Effector memory CD4-positive, alpha-beta T cell (primary cell): ENCODE results near the gene GUF1.

Source experiments
- DNase-seq, 3 donors: peaks; one replicate each; pipeline ENCODE4 v3.0.0-alpha.2; 2020
- H3K27ac ChIP-seq: 2 replicates; pipeline ENCODE4 v1.7.0; 2013; ENCODE audit warnings: mild to moderate bottlenecking, low read length, moderate library complexity; ENCODE audit not compliant: insufficient read depth, poor library complexity, severe bottlenecking
- H3K27me3 ChIP-seq: replicated peaks from 2 replicates; pipeline ENCODE4 v1.7.0; 2013; ENCODE audit warnings: mild to moderate bottlenecking, low read length; ENCODE audit not compliant: insufficient read depth, control insufficient read depth, poor library complexity, severe bottlenecking
- H3K36me3 ChIP-seq: 2 replicates; pipeline ENCODE4 v1.7.0; 2013; ENCODE audit warnings: mild to moderate bottlenecking, low read length, moderate library complexity; ENCODE audit not compliant: control insufficient read depth, insufficient read depth
- H3K4me1 ChIP-seq: 2 replicates; pipeline ENCODE4 v1.7.0; 2013; ENCODE audit warnings: low read length, mild to moderate bottlenecking; ENCODE audit not compliant: control insufficient read depth, insufficient read depth, poor library complexity, severe bottlenecking
- H3K4me3 ChIP-seq: 2 replicates; pipeline ENCODE4 v1.7.0; 2013; ENCODE audit warnings: low read length, low read depth, mild to moderate bottlenecking; ENCODE audit not compliant: insufficient read depth, poor library complexity, severe bottlenecking
- H3K9me3 ChIP-seq: 2 replicates; pipeline ENCODE4 v1.7.0; 2013; ENCODE audit warnings: mild to moderate bottlenecking, low read length, moderate library complexity; ENCODE audit not compliant: control insufficient read depth

GUF1 gene

DNA sequence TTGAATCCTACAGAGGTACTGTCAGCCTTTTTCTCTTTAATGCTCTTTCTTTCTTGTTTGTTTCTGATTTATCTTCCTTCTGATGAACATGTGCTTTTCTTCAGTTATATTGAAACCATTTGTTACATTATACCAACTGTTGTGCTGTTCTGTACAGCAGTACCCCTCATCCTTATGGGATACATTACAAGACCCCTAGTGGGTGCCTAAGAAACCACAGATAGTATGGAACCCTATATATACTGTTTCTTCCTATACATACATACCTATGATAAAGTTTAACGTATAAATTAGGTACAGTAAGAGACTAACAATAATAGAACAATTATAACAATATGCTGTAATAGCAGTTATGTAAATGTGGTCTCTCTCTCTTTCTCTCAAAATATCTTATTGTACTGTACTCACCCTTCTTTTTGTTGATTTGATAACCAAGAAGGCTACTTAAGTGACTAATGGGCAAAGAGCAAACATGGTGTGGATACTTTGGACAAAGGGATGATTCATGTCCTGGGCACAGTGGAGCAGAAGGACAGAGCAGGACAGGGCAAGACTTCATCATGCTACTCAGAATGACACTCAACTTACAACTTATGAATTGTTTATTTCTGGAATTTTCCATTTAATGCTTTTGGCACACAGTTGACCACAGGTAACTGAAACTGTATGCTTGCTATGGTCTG, 16.1 kb upstream of the GUF1 start:
- Histone ChIP-seq H3K4me3 (no peak overlapping the region), H3K9me3 (no peaks in the 10 kb centered on the region), H3K27ac (no peak overlapping the region), H3K27me3 (no peaks in the 10 kb centered on the region), H3K36me3 (no peaks in the 10 kb centered on the region), H3K4me1 (no peaks in the 10 kb centered on the region)
- DNase-seq, result no peak

DNA sequence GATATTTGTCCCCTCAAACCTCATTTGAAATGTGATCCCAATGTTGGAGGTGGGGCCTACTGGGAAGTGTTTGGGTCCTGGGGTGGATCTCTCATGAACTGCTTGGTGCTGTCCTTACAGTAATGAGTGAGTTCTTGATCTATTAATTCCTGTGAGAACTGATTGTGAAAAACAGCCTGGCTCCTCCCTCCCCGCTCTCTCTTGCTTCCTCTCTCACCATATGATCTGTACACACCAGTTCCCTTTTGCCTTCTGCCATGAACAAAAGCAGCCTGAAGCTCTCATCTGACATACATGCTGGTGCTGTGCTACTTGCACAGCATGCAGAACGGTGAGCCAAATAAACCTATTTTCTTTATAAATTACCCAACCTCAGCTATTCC, 15.6 kb upstream of the GUF1 start:
- Histone ChIP-seq H3K27ac (no peak overlapping the region), H3K9me3 (no peaks in the 10 kb centered on the region), H3K4me3 (no peak overlapping the region), H3K27me3 (no peaks in the 10 kb centered on the region), H3K36me3 (no peaks in the 10 kb centered on the region), H3K4me1 (no peaks in the 10 kb centered on the region)
- no peak for DNase-seq

DNA sequence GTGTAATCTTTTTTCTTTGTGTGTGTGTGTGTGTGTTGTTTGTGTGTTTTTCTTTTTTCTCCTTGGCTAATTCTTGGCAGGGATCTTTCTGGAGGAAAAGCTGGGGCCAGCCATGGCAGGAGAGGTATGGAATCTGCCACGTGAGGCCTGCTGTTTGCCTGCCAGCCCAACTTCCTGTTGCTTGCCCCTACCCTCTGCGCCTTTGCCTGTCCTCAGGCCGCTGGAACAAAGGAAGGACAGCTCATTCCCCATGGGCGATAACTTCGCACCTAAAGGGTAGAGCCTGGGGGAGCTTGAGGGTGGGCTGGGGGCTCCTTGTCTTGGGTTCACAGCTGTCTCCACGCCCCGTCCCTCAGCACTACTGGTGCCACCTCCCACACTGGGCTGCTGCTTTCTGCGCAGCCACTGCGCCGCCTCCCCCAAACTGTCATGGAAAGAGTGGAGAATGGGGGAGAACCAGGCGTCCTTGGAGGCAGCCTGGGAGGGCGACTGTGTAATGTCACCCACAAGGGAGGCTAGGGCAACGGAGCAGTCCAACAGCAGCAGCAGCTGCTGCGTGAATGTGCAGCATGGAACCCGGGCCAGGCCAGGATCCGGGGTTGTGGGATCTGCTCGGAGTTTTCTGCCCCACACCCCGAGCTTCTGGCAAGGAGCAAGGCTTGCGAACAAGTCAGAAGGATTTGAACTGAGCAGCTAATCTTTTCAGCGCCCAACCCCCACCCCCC, 14.5 kb upstream of the GUF1 start:
- Histone ChIP-seq H3K27ac (no peak overlapping the region), H3K4me1 (no peaks in the 10 kb centered on the region), H3K9me3 (no peaks in the 10 kb centered on the region), H3K4me3 (no peak overlapping the region), H3K36me3 (no peaks in the 10 kb centered on the region), H3K27me3 (no peaks in the 10 kb centered on the region)
- DNase-seq, result no peak

DNA sequence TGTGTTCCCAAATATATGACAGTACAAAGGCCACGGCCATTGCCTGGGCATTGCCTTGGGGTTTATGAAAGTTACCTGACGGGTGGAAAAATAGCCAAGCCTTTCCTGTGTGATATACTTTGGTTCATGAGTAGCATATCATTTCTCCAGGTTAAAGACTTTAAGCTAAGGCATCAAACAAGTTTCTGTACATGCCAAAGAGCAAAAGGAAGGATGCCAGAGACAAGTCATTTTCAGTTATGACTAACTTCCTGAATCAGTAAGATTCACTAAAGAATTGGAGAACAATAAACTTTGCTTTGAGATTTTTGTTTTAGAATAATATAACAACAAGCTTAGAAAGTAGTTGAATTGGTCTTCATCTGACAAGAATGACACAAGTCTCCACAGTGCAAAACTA, 9.7 kb upstream of the GUF1 start:
- H3K36me3 ChIP-seq, result no peaks in the 10 kb centered on the region
- no peak overlapping the region for H3K27ac ChIP-seq
- no peaks in the 10 kb centered on the region for H3K4me1 ChIP-seq
- no peak for DNase-seq
- H3K27me3 ChIP-seq, result peaks cover 3% of the 10 kb centered on the region
- H3K4me3 ChIP-seq, result no peak overlapping the region
- no peaks in the 10 kb centered on the region for H3K9me3 ChIP-seq

DNA sequence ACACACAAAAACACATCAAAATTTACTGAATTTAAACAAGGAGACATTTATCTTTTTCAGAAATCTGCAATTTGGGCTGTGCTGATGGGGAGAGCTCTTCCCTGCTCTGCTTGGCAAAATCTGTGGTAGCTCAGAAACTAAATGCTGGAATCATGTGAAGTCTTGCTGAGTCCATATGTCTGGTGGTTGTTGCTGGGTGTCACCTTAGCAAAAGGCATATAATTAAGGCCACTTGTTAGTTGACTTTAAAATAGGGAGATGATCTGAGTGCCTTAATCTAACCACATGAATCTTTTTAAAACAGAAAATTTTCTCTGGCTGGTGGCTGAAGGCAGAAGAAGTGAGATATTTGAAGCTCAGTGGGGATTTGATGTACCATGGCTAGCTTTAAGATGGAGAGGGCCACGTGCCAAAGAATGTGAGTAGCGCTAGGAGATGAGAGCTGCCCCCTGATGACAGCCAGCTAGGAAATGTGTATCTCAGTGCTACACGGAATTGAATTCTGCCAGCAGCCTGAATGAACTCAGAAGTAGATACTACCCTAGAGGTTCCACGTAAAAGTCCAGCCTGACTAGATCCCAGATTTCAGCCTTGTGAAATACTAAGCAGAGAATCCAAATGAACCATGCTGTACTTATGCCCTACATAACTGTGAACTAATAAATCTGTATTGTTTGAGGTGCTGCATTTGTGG, 7.6 kb upstream of the GUF1 start:
- Histone ChIP-seq H3K4me3 (no peak overlapping the region), H3K27ac (no peak overlapping the region), H3K27me3 (peaks cover 3% of the 10 kb centered on the region), H3K36me3 (no peaks in the 10 kb centered on the region), H3K4me1 (no peaks in the 10 kb centered on the region), H3K9me3 (no peaks in the 10 kb centered on the region)
- no peak for DNase-seq

DNA sequence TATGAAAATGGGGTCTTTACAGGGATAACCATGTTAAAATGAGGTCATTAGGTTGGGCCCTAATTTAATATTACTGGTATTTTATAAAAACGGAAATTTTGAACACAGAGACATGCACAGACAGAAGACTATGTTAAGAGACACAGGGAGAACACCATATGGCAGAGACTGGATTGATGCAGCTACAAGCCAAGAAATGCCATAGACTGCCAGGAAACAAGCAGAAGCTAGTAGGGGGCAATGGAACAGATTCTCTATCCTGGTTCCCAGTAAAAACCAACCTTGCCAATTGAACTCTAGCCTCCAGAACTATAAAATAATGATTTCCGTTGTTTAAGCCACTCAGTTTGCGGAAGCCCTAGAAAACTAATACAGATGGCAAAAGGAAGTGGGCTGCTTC, 6.6 kb upstream of the GUF1 start:
- H3K27ac ChIP-seq, result no peak overlapping the region
- H3K4me1 ChIP-seq, result no peaks in the 10 kb centered on the region
- DNase-seq, result no peak
- no peak overlapping the region for H3K4me3 ChIP-seq
- H3K36me3 ChIP-seq, result no peaks in the 10 kb centered on the region
- H3K9me3 ChIP-seq, result no peaks in the 10 kb centered on the region
- H3K27me3 ChIP-seq, result peaks cover 3% of the 10 kb centered on the region

DNA sequence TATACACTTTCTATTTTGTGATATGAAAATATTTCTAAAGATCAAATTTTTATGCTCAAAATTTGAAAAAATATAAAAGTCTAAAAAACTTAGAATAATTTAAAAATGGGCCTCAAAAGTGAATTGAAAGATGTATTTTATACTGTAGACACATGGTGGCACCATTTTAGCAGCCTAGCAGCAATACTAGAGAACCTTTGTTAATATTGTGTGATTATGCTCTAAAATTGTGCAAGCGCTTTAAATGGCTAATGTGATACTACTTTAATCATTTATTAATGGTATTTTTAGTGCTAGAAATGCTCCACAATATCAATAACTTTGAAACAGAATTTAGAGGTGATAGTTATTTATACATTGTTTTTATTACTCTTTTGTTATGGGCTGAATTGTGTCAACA, 3.7 kb upstream of the GUF1 start:
- Histone ChIP-seq H3K9me3 (no peaks in the 10 kb centered on the region), H3K27ac (no peak overlapping the region), H3K4me1 (peaks cover 5% of the 10 kb centered on the region), H3K4me3 (no peak overlapping the region), H3K27me3 (peaks cover 3% of the 10 kb centered on the region), H3K36me3 (no peaks in the 10 kb centered on the region)
- no peak for DNase-seq

DNA sequence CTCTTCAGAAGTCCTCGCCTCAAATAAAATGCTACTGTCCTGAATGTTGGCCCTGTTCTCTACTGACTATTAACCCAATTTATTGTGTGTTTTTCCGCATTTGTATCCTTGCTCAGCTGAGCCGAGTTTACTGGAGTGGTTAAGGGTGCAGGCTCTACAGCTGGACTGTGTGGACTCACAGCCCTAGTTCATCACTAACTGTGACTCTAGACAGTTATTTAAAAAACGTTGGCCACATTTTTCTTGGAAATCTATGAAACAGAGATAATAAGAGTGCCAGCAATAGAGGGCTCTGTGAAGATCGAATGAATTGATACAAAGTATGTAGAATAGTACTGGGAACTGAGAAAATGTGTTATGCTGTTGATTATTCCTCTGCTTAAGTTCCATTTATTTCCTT, 2.9 kb upstream of the GUF1 start:
- peaks cover 7% of the 10 kb centered on the region for H3K4me1 ChIP-seq
- no peaks in the 10 kb centered on the region for H3K36me3 ChIP-seq
- H3K4me3 ChIP-seq, result no peak overlapping the region
- H3K27me3 ChIP-seq, result peaks cover 3% of the 10 kb centered on the region
- DNase-seq, result no peak
- H3K9me3 ChIP-seq, result no peaks in the 10 kb centered on the region
- H3K27ac ChIP-seq, result no peak overlapping the region

DNA sequence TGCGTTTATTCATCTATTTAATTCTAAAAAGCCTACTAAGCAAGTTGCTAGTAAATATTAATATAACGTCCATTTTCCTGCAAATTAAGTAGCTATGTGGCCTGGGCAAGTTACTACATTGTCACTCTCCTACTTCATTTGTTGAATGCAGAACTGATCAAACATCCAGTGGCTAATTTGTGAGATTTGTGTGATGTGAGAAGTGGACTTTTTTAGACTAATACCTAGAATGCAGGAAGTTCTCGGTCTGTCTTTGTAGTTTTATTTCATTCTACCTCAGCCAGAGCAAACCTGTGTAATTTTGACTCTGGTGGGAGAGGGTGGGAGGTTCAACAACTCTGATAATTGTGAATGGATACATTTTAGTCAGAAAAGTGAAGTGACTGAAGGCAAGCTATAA, 840 bp downstream of the GUF1 start:
- DNase-seq, result no peak

DNA sequence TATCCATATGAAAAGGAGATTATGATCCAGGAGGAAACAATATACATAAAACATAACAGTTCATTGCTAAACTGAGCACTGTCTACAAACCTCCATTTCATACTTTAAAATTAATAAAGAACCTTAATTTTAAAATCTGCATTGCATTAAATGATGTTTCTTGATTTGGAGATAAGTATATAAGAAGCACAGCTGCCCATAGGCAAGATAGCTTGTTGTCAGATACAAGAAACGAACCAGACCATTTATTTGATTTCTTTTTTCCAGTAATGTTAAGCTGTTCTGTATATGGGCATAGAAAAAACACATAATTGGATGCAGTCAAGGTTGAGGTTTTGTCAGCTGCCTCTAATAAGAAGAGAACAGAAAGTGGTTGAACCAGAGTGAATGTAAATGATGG, 6.4 kb downstream of the GUF1 start:
- Histone ChIP-seq H3K27me3 (no peaks in the 10 kb centered on the region), H3K9me3 (no peaks in the 10 kb centered on the region), H3K27ac (no peak overlapping the region), H3K4me3 (no peak overlapping the region), H3K4me1 (peaks cover under 1% of the 10 kb centered on the region), H3K36me3 (peaks cover 52% of the 10 kb centered on the region)
- DNase-seq, result no peak

More for the DNA sequence above, 840 bp downstream of the GUF1 start:
- Histone ChIP-seq H3K36me3 (peaks cover 16% of the 10 kb centered on the region), H3K9me3 (no peaks in the 10 kb centered on the region), H3K27ac (peak overlapping the region; percentile 94), H3K27me3 (no peaks in the 10 kb centered on the region), H3K4me1 (peaks cover 7% of the 10 kb centered on the region), H3K4me3 (peak overlapping the region; percentile 89)
